BJ (cell line): ENCODE data around the gene MYH8. TPM values are rescaled to one million over a fixed set of nuclear protein-coding genes. Genes with fewer than 3 reads are reported as not detected.

ENCODE experiments used
- CTCF ChIA-PET: fragments of 350-600 bp; formaldehyde crosslinking; extraction: SDS; loops from one replicate; lab custom pipeline; 2021; ENCODE audit warnings: antibody characterized with exemption, inconsistent platforms; lab: Yijun Ruan, JAX
- POLR2A ChIA-PET: fragments of 300-600 bp; sonication (Branson Sonifier 250); formaldehyde crosslinking; extraction: SDS; loops from one replicate; lab custom pipeline; 2021; ENCODE audit warnings: antibody characterized with exemption; lab: Charles Lee
- DNase-seq: peaks from one replicate; pipeline ENCODE4 v3.0.0-alpha.2; 2011; ENCODE audit warnings: low read depth
- H3K27me3 ChIP-seq: 2 replicates; pipeline ENCODE4 v1.6.0; 2011; ENCODE audit warnings: low read length; ENCODE audit not compliant: control insufficient read depth, insufficient read depth
- H3K36me3 ChIP-seq: 2 replicates; pipeline ENCODE4 v1.5.1; 2011; ENCODE audit warnings: low read length; ENCODE audit not compliant: control insufficient read depth, insufficient read depth
- H3K4me3 ChIP-seq: 2 replicates; pipeline ENCODE4 v1.5.1; 2011; ENCODE audit warnings: low read depth, mild to moderate bottlenecking, control low read depth, low read length
- CTCF ChIP-seq: IDR thresholded peaks from 2 replicates; pipeline ENCODE4 v1.5.1; 2011; ENCODE audit warnings: low read depth, mild to moderate bottlenecking, control low read depth, inconsistent platforms, low read length, moderate library complexity; ENCODE audit not compliant: insufficient read depth
- polyA plus RNA-seq: library from polyadenylated mRNA; depleted of rRNA; stranded (reverse); fragments of >200 nt; gene quantifications from 2 replicates; pipeline ENCODE4 v1.2.3, GENCODE V29; 2011

MYH8 gene
- polyA plus RNA-seq, 1 experiment = not detected

- Histone ChIP-seq H3K27me3 (no peaks in the 10 kb centered on the region), H3K4me3 (no peak overlapping the region), H3K36me3 (no peaks in the 10 kb centered on the region)
- DNase-seq = no peak
- no peak for TF ChIP-seq CTCF
- ChIA-PET POLR2A (no interaction called here), CTCF (no interaction called here)
Observed at GRCh38 chr17:10385871-10386270, 35.9 kb downstream of the MYH8 start.

- Histone ChIP-seq H3K36me3 (no peaks in the 10 kb centered on the region), H3K27me3 (no peaks in the 10 kb centered on the region), H3K4me3 (no peak overlapping the region)
- ChIA-PET CTCF (interaction anchor here (0.6 kb wide), 1 partner anchor 765 kb away, joined by 3 read pairs; no protein-coding TSS in a partner anchor), POLR2A (no interaction called here)
- no peak for TF ChIP-seq CTCF
- DNase-seq = no peak
Observed at GRCh38 chr17:10384175-10384574, 37.6 kb downstream of the MYH8 start.

GRCh38 chr17:10380631-10381408 lies 40.9 kb downstream of the MYH8 start:
- no peak overlapping the region for H3K4me3 ChIP-seq
- ChIA-PET CTCF (interaction anchor here (0.7 to 1.0 kb wide), 3 partner anchors 23 to 237 kb away, joined by 3 to 4 read pairs (median 3); no protein-coding TSS in a partner anchor), POLR2A (no interaction called here)
- no peak for DNase-seq
- TF ChIP-seq CTCF = no peak
- no peaks in the 10 kb centered on the region for H3K36me3 ChIP-seq
- no peaks in the 10 kb centered on the region for H3K27me3 ChIP-seq

- H3K36me3 ChIP-seq = no peaks in the 10 kb centered on the region
- ChIA-PET POLR2A (no interaction called here), CTCF (no interaction called here)
- no peak within 1 kb of the TSS for H3K4me3 ChIP-seq
- no peak for DNase-seq
- no peaks in the 10 kb centered on the region for H3K27me3 ChIP-seq
- TF ChIP-seq CTCF = no peak
Observed at GRCh38 chr17:10372906-10373305, 48.8 kb downstream of the MYH8 start, which contains the start of gene MYH13. MYH13 (minus strand) TSS chr17:10373006; CDS start chr17:10364530, 8,476 bp downstream.

GRCh38 chr17:10370016-10370608 lies 51.6 kb downstream of the MYH8 start:
- Histone ChIP-seq H3K36me3 (no peaks in the 10 kb centered on the region), H3K4me3 (no peak overlapping the region), H3K27me3 (no peaks in the 10 kb centered on the region)
- ChIA-PET CTCF (interaction anchor here (0.5 kb wide), 1 partner anchor 415 kb away, joined by 3 read pairs; no protein-coding TSS in a partner anchor), POLR2A (no interaction called here)
- no peak for TF ChIP-seq CTCF
- DNase-seq = no peak
